AG04450 (cell line): ENCODE measurements around the gene INTS1. TPM values are rescaled to one million over a fixed set of nuclear protein-coding genes. Genes with fewer than 3 reads are reported as not detected.

ENCODE experiments used
- CTCF ChIA-PET: fragments of 300-600, 350-600 bp; formaldehyde crosslinking; extraction: SDS; loops from one replicate; lab custom pipeline; 2022; ENCODE audit warnings: antibody characterized with exemption, inconsistent platforms; lab: Charles Lee
- POLR2A ChIA-PET: fragments of 350-600 bp; formaldehyde crosslinking; extraction: SDS; loops from one replicate; lab custom pipeline; 2021; ENCODE audit warnings: antibody characterized with exemption, inconsistent platforms; lab: Yijun Ruan, JAX
- DNase-seq: peaks from one replicate; pipeline ENCODE4 v3.0.0-alpha.2; 2011; ENCODE audit warnings: low read depth, low spot score
- H3K27ac ChIP-seq: one replicate; pipeline ENCODE4 v1.5.1; 2012; ENCODE audit warnings: low read depth, low read length, control low read depth
- H3K27me3 ChIP-seq: one replicate; pipeline ENCODE4 v1.6.0; 2012; ENCODE audit warnings: low read length; ENCODE audit not compliant: control insufficient read depth, insufficient read depth
- H3K4me3 ChIP-seq: 2 replicates; pipeline ENCODE4 v1.5.1; 2011; ENCODE audit warnings: mild to moderate bottlenecking, low read depth, low read length, control low read depth
- H3K9me3 ChIP-seq: 2 replicates; pipeline ENCODE4 v1.5.1; 2012; ENCODE audit warnings: low read length; ENCODE audit not compliant: control insufficient read depth, insufficient read depth
- polyA plus RNA-seq: library from polyadenylated mRNA; depleted of rRNA; stranded (reverse); fragments of >200 nt; gene quantifications from 2 replicates; pipeline ENCODE4 v1.2.3, GENCODE V29; 2011
- TF ChIP-seq, protein P1 (sequence below): IDR thresholded peaks from 2 replicates; pipeline ENCODE4 v1.5.1; 2011; ENCODE audit warnings: low read depth, low read length, control low read depth, inconsistent platforms

Gene INTS1
- polyA plus RNA-seq, 1 experiment = 9.0 TPM

- ChIA-PET CTCF (no interaction called here), POLR2A (no interaction called here)
- no peak overlapping the region for H3K27ac ChIP-seq
- DNase-seq = no peak
- TF ChIP-seq, protein P1, sequence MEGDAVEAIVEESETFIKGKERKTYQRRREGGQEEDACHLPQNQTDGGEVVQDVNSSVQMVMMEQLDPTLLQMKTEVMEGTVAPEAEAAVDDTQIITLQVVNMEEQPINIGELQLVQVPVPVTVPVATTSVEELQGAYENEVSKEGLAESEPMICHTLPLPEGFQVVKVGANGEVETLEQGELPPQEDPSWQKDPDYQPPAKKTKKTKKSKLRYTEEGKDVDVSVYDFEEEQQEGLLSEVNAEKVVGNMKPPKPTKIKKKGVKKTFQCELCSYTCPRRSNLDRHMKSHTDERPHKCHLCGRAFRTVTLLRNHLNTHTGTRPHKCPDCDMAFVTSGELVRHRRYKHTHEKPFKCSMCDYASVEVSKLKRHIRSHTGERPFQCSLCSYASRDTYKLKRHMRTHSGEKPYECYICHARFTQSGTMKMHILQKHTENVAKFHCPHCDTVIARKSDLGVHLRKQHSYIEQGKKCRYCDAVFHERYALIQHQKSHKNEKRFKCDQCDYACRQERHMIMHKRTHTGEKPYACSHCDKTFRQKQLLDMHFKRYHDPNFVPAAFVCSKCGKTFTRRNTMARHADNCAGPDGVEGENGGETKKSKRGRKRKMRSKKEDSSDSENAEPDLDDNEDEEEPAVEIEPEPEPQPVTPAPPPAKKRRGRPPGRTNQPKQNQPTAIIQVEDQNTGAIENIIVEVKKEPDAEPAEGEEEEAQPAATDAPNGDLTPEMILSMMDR = no peak
- no peaks in the 10 kb centered on the region; the same call in 1 of the 2 replicates for H3K9me3 ChIP-seq
- H3K27me3 ChIP-seq = no peaks in the 10 kb centered on the region
- no peak overlapping the region for H3K4me3 ChIP-seq
Measured at GRCh38 chr7:1490837-1491236, 13.4 kb downstream of the INTS1 start.

DNA sequence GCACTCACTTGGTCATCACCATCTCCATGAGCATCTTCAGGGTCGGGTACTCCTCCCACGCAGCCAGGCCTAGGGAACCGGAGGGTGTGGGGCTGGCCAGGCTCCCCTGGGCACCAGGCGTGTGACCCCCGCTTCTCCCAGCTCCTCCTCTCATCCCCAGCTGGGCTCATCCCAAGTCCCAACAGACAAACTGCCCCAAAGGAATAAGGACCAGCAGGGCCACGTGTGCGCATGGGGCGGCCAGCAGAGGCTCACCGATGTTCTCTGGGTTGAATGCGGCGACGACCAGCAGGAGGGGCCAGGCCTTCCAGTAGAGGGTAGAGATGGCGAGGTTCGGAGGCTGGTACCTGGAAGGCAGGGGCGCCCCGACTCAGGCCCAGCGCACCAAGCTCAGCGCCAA lies 14.9 kb downstream of the INTS1 start:
- CTCF ChIA-PET = interaction anchor here (0.5 kb wide), 1 partner anchor 21 kb away, joined by 4 read pairs; no protein-coding TSS in a partner anchor

GRCh38 chr7:1488016-1488415 lies 16.2 kb downstream of the INTS1 start:
- TF ChIP-seq, protein P1 = no peak
- Histone ChIP-seq H3K9me3 (no peaks in the 10 kb centered on the region), H3K27ac (no peak overlapping the region), H3K27me3 (no peaks in the 10 kb centered on the region), H3K4me3 (no peak overlapping the region)
- ChIA-PET CTCF (interaction anchor here (0.5 to 1.2 kb wide), 2 partner anchors 14 to 861 kb away, joined by 3 to 4 read pairs; no protein-coding TSS in a partner anchor), POLR2A (no interaction called here)
- DNase-seq = no peak

More for the DNA sequence above, 14.9 kb downstream of the INTS1 start:
- DNase-seq = no peak
- Histone ChIP-seq H3K9me3 (no peaks in the 10 kb centered on the region; the same call in 1 of the 2 replicates), H3K27me3 (no peaks in the 10 kb centered on the region), H3K4me3 (no peak overlapping the region), H3K27ac (no peak overlapping the region)
- TF ChIP-seq, protein P1 = no peak
- POLR2A ChIA-PET = no interaction called here

GRCh38 chr7:1487466-1487865 lies 16.7 kb downstream of the INTS1 start:
- TF ChIP-seq, protein P1 = no peak
- H3K9me3 ChIP-seq = no peaks in the 10 kb centered on the region
- ChIA-PET CTCF (interaction anchor here (0.5 kb wide), 1 partner anchor 862 kb away, joined by 3 read pairs; no protein-coding TSS in a partner anchor), POLR2A (no interaction called here)
- no peaks in the 10 kb centered on the region for H3K27me3 ChIP-seq
- H3K4me3 ChIP-seq = no peak overlapping the region
- DNase-seq = no peak
- no peak overlapping the region for H3K27ac ChIP-seq

GRCh38 chr7:1486571-1486970 lies 17.6 kb downstream of the INTS1 start:
- CTCF ChIA-PET = no interaction called here
- TF ChIP-seq, protein P1 = no peak
- Histone ChIP-seq H3K27me3 (no peaks in the 10 kb centered on the region), H3K27ac (no peak overlapping the region), H3K4me3 (no peak overlapping the region), H3K9me3 (no peaks in the 10 kb centered on the region)
- DNase-seq = no peak
- POLR2A ChIA-PET = no interaction called here
